Measurements from ENCODE around the gene MTUS2.

MTUS2 gene

GRCh38 chr13:29101409-29101808, 281.3 kb downstream of the MTUS2 start:
- in situ Hi-C loops (cut with HindIII; ENCODE audit: low sequenced_read_pairs) = no loop called here

GRCh38 chr13:29101905-29102304, 281.8 kb downstream of the MTUS2 start:
- in situ Hi-C loops (cut with HindIII; ENCODE audit: low sequenced_read_pairs) = no loop called here

GRCh38 chr13:29103065-29103800, 283.1 kb downstream of the MTUS2 start:
- in situ Hi-C loops (cut with HindIII; ENCODE audit: low sequenced_read_pairs) = no loop called here

DNA sequence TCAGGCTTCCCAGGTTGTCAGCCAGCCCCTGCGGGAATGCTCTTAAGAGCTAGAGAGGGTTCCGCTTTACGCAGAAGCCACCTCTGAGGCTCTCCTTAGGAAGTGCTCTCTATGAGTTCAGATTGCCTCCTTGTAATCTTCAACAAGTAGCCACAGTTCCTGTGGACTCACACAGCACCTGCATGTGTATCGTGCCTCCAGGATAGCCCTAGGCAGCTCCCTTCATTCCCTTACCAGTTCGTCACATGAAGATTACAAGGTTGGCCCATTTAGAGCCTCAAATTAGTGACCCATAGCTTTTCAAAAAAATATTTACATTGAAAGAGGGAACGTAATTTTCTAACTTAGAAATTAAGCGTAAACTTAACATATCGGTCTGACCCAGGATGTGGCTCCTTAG, 284.3 kb downstream of the MTUS2 start:
- in situ Hi-C loops (cut with HindIII; ENCODE audit: low sequenced_read_pairs) = no loop called here

- in situ Hi-C loops (cut with HindIII; ENCODE audit: low sequenced_read_pairs) = no loop called here
Observed at GRCh38 chr13:29105779-29106178, 285.6 kb downstream of the MTUS2 start.

DNA sequence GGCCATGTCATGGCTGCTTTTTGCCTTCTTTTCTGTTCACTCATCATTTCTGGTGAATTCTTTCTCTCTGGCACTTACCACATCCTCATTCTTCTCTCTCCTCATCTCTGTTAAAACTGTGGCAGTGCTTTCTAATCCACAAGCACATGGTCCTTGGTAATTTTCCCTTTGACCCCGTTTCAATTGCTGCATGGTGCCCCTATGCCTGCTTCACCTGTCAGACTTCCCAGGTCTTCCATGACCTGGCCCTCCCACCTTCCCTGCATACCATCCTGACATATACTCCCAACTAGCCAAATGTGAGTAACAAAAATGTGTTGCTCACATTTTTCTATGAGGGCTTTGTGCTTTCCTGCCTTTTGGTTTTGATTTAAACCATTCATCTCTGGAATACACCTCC, 286.5 kb downstream of the MTUS2 start:
- in situ Hi-C loops (cut with HindIII; ENCODE audit: low sequenced_read_pairs) = no loop called here

- in situ Hi-C loops (cut with HindIII; ENCODE audit: low sequenced_read_pairs) = no loop called here
Observed at GRCh38 chr13:29108068-29108786, 288.1 kb downstream of the MTUS2 start.

DNA sequence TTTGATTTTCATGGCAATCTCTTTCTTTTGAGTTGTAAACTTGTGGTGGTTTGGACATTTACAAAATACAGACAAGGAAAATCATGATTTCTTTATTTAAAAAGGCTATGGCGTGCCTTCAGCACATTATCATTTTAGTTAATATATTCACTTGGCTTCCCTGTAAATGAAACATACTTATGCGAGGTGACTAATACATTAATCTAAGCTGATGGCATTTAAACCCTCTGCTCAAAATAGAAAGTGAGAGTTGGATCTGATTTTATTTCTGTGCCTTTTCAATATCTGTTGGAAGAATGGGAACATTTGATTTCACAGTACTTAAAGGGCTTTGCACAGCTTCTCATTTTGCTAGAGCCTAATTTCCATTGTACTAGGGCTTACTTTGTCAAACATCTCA, 289.8 kb downstream of the MTUS2 start:
- in situ Hi-C loops (cut with HindIII; ENCODE audit: low sequenced_read_pairs) = no loop called here

GRCh38 chr13:29111446-29111845, 291.3 kb downstream of the MTUS2 start:
- in situ Hi-C loops (cut with HindIII; ENCODE audit: low sequenced_read_pairs) = no loop called here

- in situ Hi-C loops (cut with HindIII; ENCODE audit: low sequenced_read_pairs) = no loop called here
Observed at GRCh38 chr13:29115842-29116241, 295.7 kb downstream of the MTUS2 start.

DNA sequence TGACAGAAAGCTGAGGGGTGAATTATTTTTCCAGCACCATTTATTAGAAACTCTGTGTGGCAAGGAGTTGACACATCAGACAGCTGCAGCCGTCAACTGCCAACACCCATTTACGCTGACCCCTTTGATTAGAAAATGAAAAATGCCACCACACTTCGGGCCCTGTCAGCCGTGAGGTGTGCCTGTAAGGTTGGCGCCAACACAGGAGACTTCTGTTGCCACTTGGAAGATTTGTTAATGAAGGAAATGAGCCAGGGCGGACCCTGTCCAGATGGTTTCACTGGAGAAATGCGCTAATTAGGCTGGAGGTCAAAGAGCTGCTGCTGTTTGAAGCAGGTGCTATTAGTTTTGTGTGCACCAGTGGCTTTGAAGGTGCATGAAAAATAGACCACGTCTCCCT, 297.5 kb downstream of the MTUS2 start:
- in situ Hi-C loops (cut with HindIII; ENCODE audit: low sequenced_read_pairs) = no loop called here

- in situ Hi-C loops (cut with HindIII; ENCODE audit: low sequenced_read_pairs) = no loop called here
Observed at GRCh38 chr13:29118471-29118870, 298.3 kb downstream of the MTUS2 start.

- in situ Hi-C loops (cut with HindIII; ENCODE audit: low sequenced_read_pairs) = no loop called here
Observed at GRCh38 chr13:29125191-29125933, 305.2 kb downstream of the MTUS2 start.

DNA sequence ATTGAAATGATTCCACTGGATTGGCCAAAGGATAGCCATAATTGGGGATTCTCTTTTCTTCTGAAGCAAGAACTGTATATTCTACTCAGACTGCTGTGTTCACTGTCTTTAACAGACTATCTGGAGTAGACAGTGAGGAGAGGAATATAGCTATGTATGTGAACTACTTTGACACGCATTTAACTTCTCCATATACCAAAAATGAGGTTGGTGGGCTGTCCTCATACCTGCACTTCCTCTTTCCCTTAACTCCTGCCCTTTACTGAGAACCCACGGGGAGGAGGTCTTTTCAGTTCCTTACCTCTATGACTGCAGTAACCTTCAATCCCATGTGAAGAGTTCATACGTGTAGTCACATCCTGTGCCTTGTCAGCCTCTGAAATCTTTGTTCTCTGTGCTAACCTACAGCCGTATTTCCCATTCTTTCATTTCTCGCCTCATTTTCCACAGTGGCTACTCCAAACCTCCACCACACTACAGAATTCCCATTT, 305.8 kb downstream of the MTUS2 start:
- in situ Hi-C loops (cut with HindIII; ENCODE audit: low sequenced_read_pairs) = no loop called here

DNA sequence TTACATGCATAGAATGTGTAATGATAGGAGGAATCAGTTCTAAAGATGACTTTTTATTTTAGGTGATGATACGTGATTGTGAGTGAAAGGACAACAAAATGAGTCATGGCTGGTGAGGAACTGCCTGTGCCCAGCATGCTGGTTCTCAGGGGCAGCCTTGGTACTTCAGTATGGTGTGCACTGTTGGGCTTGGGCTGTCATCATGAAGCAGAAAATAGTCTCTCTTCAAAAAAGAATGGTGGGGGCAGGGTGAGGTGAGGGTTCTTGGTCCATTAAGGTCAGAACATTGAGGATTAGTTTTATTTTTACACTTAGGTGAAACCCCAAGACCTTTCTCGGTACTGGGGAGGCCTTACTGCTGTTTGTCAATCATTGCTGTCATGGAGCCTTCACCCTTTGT, 309.5 kb downstream of the MTUS2 start:
- in situ Hi-C loops (cut with HindIII; ENCODE audit: low sequenced_read_pairs) = no loop called here

DNA sequence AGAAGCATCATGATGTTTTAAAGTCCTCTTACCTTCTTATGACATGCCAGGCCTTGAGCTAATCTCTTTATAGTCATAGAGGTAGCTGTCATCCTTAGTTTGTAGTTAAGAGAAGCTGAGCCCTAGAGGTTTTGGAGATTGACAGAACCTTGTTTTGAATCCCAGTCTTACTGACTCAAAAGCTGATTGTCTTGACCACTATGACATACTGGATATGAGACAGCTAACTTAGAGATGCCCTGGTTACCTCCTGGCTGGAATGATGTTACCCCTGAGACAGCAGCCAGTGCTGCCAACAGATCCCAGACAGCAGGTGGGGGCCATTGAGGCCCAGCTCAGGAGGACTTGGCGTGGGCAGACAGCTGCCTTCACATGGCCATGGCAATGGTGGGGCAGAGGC, 311.0 kb downstream of the MTUS2 start:
- in situ Hi-C loops (cut with HindIII; ENCODE audit: low sequenced_read_pairs) = no loop called here

DNA sequence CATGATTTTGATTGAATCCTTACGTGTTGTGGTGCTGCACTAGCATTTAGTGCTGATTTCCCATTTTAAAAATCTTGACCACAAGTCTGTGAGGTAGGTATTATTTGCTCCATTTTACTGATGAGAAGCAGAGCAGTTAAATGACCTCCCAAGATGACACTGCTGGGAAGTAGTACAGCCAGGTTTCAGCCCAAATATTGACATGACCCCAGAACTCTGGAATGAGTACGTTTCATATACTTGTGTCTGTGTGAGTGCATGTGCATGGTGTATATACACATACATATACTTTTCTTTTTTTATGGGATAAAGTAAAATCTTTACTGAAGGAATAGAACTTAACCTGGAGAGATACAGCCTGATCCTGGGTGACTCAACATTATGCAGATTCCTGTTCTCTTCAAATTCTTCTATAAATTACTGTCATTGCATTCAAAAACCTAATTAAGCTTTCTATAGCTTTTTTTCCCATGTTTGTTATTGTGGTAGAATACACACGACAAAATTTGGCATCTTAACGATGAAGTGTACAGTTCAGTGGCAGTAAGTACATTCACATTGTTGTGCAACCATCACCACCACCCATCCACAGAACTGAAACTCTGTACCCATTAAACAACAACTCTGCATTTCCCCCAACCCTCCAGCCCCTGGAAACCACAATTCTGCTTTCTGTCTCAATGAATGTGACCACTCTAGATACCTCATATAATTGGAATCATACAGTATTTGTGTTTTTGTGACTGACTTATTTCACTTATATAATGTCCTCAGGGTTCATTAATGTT, 311.9 kb downstream of the MTUS2 start:
- in situ Hi-C loops (cut with HindIII; ENCODE audit: low sequenced_read_pairs) = no loop called here

DNA sequence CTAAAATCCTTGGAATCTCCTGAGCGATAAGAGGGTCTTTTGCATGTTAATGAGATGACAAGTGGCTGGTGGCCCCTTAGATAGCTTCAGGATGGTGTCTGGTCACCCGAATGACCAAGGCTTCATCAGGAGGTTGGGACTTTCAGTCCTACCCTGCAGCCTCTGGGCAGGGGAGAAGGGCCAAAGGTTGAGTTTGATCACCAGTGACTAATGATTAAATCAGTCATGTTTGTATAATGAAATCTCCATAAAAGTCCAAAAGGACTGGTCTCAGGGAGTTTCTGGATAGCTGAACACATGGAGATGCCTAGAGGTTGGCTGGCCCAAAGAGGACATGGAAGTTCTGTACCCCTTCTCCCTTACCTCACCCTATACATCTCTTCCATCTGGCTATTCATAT, 316.2 kb downstream of the MTUS2 start:
- in situ Hi-C loops (cut with HindIII; ENCODE audit: low sequenced_read_pairs) = no loop called here

GRCh38 chr13:29137016-29137415, 316.9 kb downstream of the MTUS2 start:
- in situ Hi-C loops (cut with HindIII; ENCODE audit: low sequenced_read_pairs) = no loop called here

DNA sequence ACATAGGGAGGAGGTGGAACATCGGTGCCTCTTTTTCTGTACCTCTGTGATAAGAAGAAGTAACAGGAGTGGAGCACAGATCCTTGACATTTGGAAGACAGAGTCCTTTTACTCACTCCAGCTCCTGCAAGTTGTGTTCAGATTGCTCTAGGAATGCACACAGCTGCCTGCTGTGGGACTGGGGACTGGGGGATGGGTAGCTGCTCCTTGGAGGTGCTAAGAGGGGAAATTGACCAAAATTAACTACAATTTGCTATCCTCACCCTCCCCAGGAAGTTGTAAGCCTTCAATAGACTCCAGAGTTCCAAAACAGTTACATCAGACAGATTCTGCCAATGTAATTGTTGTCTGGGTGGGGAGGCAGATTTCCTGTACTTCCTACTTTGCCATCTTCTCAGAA, 317.9 kb downstream of the MTUS2 start:
- in situ Hi-C loops (cut with HindIII; ENCODE audit: low sequenced_read_pairs) = no loop called here

GRCh38 chr13:29140277-29140676, 320.1 kb downstream of the MTUS2 start:
- in situ Hi-C loops (cut with HindIII; ENCODE audit: low sequenced_read_pairs) = no loop called here

All from endothelial cell of hepatic sinusoid (primary cell).